Stimulated activated CD4-positive, alpha-beta T cell treated with anti-CD3 and anti-CD28 coated beads, Interleukin-2, amount 100 ng/mL, for 48 hours (primary cell): ENCODE data around the gene ADAM8.

Experiments
- DNase-seq, 2 donors: peaks; one replicate each; pipeline ENCODE4 v3.0.0-alpha.2; 2020

ADAM8 gene

GRCh38 chr10:133308421-133309099 lies 31.9 kb upstream of the ADAM8 start, which contains the start of the genes TUBGCP2 and ZNF511:
TUBGCP2 (minus strand) TSS chr10:133308872; CDS start chr10:133302941, 5,931 bp downstream.
ZNF511 (plus strand) TSS chr10:133308914; CDS start chr10:133308944, 30 bp downstream.
- peak; percentile 84 to 90 for DNase-seq

GRCh38 chr10:133307776-133308420 lies 31.2 kb upstream of the ADAM8 start:
- DNase-seq = peak; percentile 78

DNA sequence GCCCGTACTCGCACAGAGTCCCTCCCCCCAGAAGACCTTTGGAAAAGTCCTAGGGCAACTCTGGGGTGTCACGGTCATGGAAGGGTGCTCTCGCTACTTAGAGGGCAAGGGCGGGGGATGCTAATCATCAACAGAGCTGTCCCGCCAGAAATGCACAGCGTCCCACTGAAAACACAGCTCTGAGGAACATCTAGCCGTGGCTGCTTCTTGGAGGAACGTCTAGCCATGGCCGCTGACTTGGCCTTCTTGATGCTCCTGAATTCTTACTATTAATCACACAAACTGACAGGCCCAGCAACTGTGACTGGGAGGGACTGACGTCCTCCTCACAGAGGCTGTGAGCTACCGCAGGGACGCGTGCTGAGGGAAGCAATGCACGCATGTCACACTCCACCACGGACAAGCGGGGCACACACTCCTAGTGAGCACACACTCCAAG lies 30.3 kb upstream of the ADAM8 start:
- DNase-seq = no peak

- DNase-seq = no peak
Measured at GRCh38 chr10:133306097-133306476, 29.4 kb upstream of the ADAM8 start.

DNA sequence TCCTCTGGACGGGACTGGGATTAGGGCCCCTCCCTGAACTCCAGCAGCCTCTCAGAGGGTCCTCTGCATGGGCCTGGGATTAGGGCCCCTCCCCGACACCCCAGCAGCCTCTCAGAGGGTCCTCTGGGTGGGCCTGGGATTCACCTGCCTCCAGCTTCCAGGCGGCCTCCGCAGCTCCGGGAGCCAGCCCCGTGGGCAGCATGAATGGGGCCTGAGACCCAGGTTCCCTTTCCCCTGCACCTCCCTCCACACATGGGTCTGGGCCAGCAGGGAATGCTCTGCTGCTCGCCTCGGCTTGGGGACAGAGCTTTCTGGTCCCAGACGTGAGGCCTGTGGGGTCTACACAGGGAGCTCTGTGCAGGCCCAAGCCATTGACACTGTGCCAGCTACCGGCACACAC lies 26.5 kb upstream of the ADAM8 start:
- DNase-seq = no peak

- DNase-seq = no peak
Measured at GRCh38 chr10:133302230-133302629, 25.6 kb upstream of the ADAM8 start.

GRCh38 chr10:133299738-133300137 lies 23.1 kb upstream of the ADAM8 start:
- no peak for DNase-seq

DNA sequence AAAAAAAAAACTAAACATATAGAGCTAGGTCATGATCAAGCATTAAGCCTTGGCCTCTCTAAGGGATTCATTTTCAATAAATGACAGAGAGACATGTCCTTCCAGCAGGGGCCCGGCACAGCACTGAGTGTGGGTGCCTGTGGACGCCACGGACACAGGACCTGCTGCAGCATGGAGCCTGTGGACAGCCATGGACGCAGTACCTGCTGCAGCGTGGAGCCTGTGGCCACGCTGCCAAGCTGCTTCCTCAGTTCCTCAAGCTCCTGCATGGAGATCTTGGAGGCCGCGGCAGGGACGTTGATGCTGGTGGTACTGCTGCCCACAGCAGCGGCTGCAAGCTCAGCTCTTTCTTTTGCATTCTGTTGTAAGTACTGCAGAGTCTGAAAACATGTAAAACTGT lies 22.6 kb upstream of the ADAM8 start:
- no peak for DNase-seq

- DNase-seq = no peak
Measured at GRCh38 chr10:133298466-133298865, 21.8 kb upstream of the ADAM8 start.

DNA sequence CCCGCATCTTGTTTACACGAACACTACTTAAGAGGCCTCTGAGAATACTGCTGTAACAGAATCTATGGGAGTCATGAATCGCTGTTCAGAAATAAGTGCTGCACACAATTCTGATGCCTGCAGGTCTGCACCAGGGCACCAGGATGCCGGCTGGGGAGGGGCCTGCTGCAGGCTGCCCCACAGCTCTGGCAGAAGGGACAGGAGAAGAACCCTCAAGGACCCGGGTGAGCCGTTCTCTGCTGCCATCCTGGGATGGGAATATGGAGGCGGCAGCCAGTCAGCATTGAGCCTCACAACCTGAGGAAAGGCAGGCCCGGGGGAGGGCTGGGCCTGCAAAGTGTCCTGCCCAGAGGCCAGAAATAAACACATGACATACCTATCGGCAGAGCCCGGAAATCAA lies 20.8 kb upstream of the ADAM8 start:
- no peak for DNase-seq

- no peak for DNase-seq
Measured at GRCh38 chr10:133295426-133296320, 19.0 kb upstream of the ADAM8 start.

GRCh38 chr10:133294189-133294588 lies 17.5 kb upstream of the ADAM8 start:
- no peak for DNase-seq

DNA sequence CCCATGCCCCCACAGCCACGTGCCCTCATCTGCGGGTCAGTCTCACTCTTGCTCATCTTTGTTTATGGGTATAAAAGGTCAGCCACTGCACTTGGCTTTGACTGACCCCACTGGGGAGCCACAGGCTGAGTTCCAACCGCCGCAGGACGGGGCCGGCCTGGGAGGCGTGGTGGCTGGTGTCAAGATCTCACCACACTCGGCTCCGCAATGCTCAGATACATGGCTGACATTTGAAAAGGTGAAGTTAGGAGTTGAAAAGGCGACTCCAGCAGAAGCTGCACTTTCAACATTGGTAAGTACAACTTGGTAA lies 17.1 kb upstream of the ADAM8 start:
- no peak for DNase-seq

GRCh38 chr10:133292919-133293809 lies 16.5 kb upstream of the ADAM8 start:
- no peak for DNase-seq

GRCh38 chr10:133289761-133290160 lies 13.1 kb upstream of the ADAM8 start:
- no peak for DNase-seq

GRCh38 chr10:133287832-133288500 lies 11.3 kb upstream of the ADAM8 start:
- no peak for DNase-seq

DNA sequence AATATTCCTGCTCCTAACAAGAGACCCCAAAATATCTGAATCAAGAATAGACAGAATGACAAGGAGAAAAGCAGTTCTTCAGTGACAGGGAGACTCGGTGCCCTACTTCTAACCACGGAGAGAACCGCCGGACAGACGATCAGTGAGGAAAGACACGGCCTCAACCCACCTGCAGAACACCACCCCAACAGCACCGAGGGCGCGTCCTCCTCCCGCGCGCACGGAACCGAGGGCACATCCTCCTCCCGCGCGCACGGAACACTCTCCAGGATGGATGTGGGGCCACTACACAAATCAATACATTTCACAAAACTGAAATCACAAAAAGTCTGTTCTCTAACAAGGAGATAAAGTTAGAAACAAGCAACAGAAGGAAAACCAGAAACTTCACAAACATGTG lies 9.7 kb upstream of the ADAM8 start:
- DNase-seq = no peak

GRCh38 chr10:133285217-133285616 lies 8.5 kb upstream of the ADAM8 start:
- no peak for DNase-seq

GRCh38 chr10:133283931-133284330 lies 7.3 kb upstream of the ADAM8 start:
- no peak for DNase-seq

GRCh38 chr10:133282846-133283390 lies 6.2 kb upstream of the ADAM8 start:
- no peak for DNase-seq

DNA sequence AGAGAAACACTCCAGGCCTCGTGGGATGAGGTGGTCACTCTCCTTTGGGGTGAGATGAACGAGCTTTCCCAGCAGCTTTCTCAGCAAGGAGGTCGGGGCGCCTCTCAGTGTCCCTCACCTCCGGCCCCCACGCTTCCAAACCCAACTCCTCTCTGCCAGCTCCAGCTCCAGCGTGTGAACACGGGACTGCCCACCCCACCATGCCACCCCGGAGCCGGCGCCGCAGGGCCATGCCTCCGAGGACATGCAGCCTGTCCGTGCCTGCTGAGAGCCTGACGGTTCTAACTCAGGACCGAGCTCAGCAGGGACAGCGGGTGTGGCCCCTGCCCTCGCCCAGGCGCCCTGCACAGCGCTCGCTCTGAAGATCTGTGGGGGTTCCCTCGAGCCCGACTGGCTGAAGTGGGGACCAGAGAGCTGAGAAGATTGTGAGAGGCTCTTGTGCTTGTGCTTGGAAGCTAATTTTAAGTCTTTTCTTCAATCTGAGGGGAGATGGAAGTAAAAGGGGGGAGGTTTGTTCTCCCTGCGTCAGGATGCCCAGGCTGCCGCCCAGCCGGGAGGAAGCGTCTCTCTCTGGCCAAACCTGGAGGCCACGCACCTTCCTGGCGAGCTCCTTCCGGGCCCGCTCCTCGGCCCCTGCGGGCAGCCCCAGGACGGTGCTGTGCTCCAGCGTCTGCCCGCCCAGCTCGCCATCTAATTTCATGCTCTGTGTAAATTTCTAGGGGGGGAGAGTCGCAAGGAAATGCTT lies 5.1 kb upstream of the ADAM8 start:
- no peak for DNase-seq
